HEK293 (cell line): ENCODE data around the gene NAV2.

Experiments used
- CTCF ChIP-seq: fragments of 450-650 bp; formaldehyde crosslinking; IDR thresholded peaks from 2 replicates; pipeline ENCODE4 v1.5.1; 2016; ENCODE audit warnings: missing biosample characterization, missing genetic modification characterization
- KLF1 ChIP-seq: fragments of 450-650 bp; formaldehyde crosslinking; IDR thresholded peaks from 2 replicates; pipeline ENCODE4 v1.5.1; 2016; ENCODE audit warnings: missing biosample characterization, missing genetic modification characterization
- PBX3 ChIP-seq: sonication (generic); formaldehyde crosslinking; IDR thresholded peaks from 2 replicates; pipeline ENCODE4 v1.8.1; 2022; ENCODE audit warnings: mild to moderate bottlenecking, moderate library complexity, missing genetic modification reagents
- REST ChIP-seq: fragments of 450-650 bp; formaldehyde crosslinking; IDR thresholded peaks from 2 replicates; pipeline ENCODE4 v1.5.1; 2016; ENCODE audit warnings: missing biosample characterization, missing genetic modification characterization
- YY1 ChIP-seq: fragments of 450-650 bp; formaldehyde crosslinking; IDR thresholded peaks from 2 replicates; pipeline ENCODE4 v1.5.1; 2018; ENCODE audit warnings: missing biosample characterization, missing genetic modification characterization
- ZNF184 ChIP-seq: fragments of 450-650 bp; IDR thresholded peaks from 2 replicates; pipeline ENCODE4 v1.5.1; 2018; ENCODE audit warnings: missing biosample characterization, mild to moderate bottlenecking, missing genetic modification characterization
- ZNF843 ChIP-seq: fragments of 450-650 bp; formaldehyde crosslinking; IDR thresholded peaks from 2 replicates; pipeline ENCODE4 v1.5.1; 2016; ENCODE audit warnings: missing biosample characterization, missing genetic modification characterization
- TF ChIP-seq, protein P1 (sequence below): fragments of 450-650 bp; formaldehyde crosslinking; IDR thresholded peaks from 2 replicates; pipeline ENCODE4 v1.5.1; 2016; ENCODE audit warnings: missing biosample characterization, missing genetic modification characterization

- TF ChIP-seq YY1 (tag by site-specific recombination) (no peak), CTCF (no peak), ZNF843 (tag by site-specific recombination) (no peak), ZNF184 (no peak), PBX3 (CRISPR knock-in tag) (no peak), KLF1 (no peak), REST (tag by site-specific recombination) (no peak)
- TF ChIP-seq, protein P1, sequence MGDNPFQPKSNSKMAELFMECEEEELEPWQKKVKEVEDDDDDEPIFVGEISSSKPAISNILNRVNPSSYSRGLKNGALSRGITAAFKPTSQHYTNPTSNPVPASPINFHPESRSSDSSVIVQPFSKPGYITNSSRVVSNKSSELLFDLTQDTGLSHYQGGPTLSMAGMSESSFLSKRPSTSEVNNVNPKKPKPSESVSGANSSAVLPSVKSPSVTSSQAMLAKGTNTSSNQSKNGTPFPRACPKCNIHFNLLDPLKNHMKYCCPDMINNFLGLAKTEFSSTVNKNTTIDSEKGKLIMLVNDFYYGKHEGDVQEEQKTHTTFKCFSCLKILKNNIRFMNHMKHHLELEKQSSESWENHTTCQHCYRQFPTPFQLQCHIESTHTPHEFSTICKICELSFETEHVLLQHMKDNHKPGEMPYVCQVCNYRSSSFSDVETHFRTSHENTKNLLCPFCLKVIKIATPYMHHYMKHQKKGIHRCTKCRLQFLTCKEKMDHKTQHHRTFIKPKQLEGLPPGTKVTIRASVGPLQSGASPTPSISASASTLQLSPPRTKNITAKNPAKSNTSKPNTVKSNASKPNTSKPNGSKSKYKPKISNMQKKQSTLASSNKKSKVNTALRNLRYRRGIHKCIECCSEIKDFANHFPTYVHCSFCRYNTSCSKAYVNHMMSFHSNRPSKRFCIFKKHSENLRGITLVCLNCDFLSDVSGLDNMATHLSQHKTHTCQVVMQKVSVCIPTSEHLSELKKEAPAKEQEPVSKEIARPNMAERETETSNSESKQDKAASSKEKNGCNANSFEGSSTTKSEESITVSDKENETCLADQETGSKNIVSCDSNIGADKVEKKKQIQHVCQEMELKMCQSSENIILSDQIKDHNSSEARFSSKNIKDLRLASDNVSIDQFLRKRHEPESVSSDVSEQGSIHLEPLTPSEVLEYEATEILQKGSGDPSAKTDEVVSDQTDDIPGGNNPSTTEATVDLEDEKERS (tag by site-specific recombination), result no peak
Measured at GRCh38 chr11:19939415-19939929, 226.8 kb downstream of the NAV2 start.
